SK-N-SH treated with all-trans-retinoic acid at 6 μM for 48 hours (cell line): ENCODE measurements around the gene CLCN7.

Source experiments
- ATAC-seq: fragments of 200-7000 bp; cut with Tn5 transposase; 3 replicates; pipeline ENCODE4 v1.9.1; 2020; ENCODE audit warnings: mild to moderate bottlenecking, moderate library complexity
- ARNTL ChIP-seq: fragments of 450-650 bp; formaldehyde crosslinking; IDR thresholded peaks from 2 replicates; pipeline ENCODE4 v1.5.0; 2020; ENCODE audit warnings: low read depth, mild to moderate bottlenecking, moderate library complexity, borderline replicate concordance
- BACH2 ChIP-seq: fragments of 250-450 bp; sonication (Bioruptor Pico); IDR thresholded peaks from 2 replicates; pipeline ENCODE4 v1.9.0; 2021; ENCODE audit warnings: mild to moderate bottlenecking, borderline replicate concordance
- CSDC2 ChIP-seq: fragments of 250-450 bp; sonication (Bioruptor Pico); IDR thresholded peaks from 2 replicates; pipeline ENCODE4 v1.5.0; 2020; ENCODE audit warnings: mild to moderate bottlenecking, moderate library complexity
- ESRRG ChIP-seq: fragments of 250-450 bp; sonication (Bioruptor Pico); IDR thresholded peaks from 2 replicates; pipeline ENCODE4 v1.6.1; 2021; ENCODE audit warnings: mild to moderate bottlenecking
- GLIS3 ChIP-seq: fragments of 250-450 bp; sonication (Bioruptor Pico); IDR thresholded peaks from 2 replicates; pipeline ENCODE4 v1.5.0; 2020; ENCODE audit warnings: mild to moderate bottlenecking, moderate library complexity
- ISL1 ChIP-seq: fragments of 250-450 bp; sonication (Bioruptor Pico); IDR thresholded peaks from 2 replicates; pipeline ENCODE4 v2.1.2; 2022; ENCODE audit warnings: mild to moderate bottlenecking, moderate library complexity
- OSR1 ChIP-seq: fragments of 250-450 bp; sonication (Bioruptor Pico); IDR thresholded peaks from 2 replicates; pipeline ENCODE4 v1.8.0; 2022; ENCODE audit warnings: moderate library complexity, mild to moderate bottlenecking, inconsistent platforms
- PPARA ChIP-seq: fragments of 250-450 bp; sonication (Bioruptor Pico); IDR thresholded peaks from 2 replicates; pipeline ENCODE4 v1.5.0; 2020; ENCODE audit warnings: mild to moderate bottlenecking, borderline replicate concordance
- RARB ChIP-seq: fragments of 250-450 bp; sonication (Bioruptor Pico); IDR thresholded peaks from 2 replicates; pipeline ENCODE4 v1.8.0; 2021; ENCODE audit warnings: mild to moderate bottlenecking, moderate library complexity
- SNAI2 ChIP-seq: fragments of 250-450 bp; sonication (Bioruptor Pico); IDR thresholded peaks from 2 replicates; pipeline ENCODE4 v1.5.0; 2020; ENCODE audit warnings: mild to moderate bottlenecking, moderate library complexity
- TCF4 ChIP-seq: fragments of 250-450 bp; sonication (Bioruptor Pico); IDR thresholded peaks from 2 replicates; pipeline ENCODE4 v1.8.0; 2021; ENCODE audit warnings: mild to moderate bottlenecking, moderate library complexity, borderline replicate concordance
- TOX ChIP-seq: fragments of 250-450 bp; sonication (Bioruptor Pico); IDR thresholded peaks from 2 replicates; pipeline ENCODE4 v1.8.0; 2021; ENCODE audit warnings: mild to moderate bottlenecking, moderate library complexity, borderline replicate concordance
- ZC3H10 ChIP-seq: fragments of 250-450 bp; sonication (Bioruptor Pico); IDR thresholded peaks from 2 replicates; pipeline ENCODE4 v1.5.1; 2021; ENCODE audit warnings: mild to moderate bottlenecking, moderate library complexity
- ZFP3 ChIP-seq: fragments of 250-450 bp; sonication (Bioruptor Pico); IDR thresholded peaks from 2 replicates; pipeline ENCODE4 v1.5.0; 2020; ENCODE audit warnings: mild to moderate bottlenecking, moderate library complexity
- ZFP30 ChIP-seq: fragments of 450-650 bp; formaldehyde crosslinking; IDR thresholded peaks from 2 replicates; pipeline ENCODE4 v1.5.0; 2022; ENCODE audit warnings: mild to moderate bottlenecking, moderate library complexity
- ZNF565 ChIP-seq: fragments of 450-650 bp; formaldehyde crosslinking; conservative IDR thresholded peaks from 2 replicates; pipeline ENCODE4 v1.5.0; 2020; ENCODE audit warnings: low read depth, mild to moderate bottlenecking, moderate library complexity
- ZNF70 ChIP-seq: fragments of 450-650 bp; formaldehyde crosslinking; IDR thresholded peaks from 2 replicates; pipeline ENCODE4 v1.5.0; 2020; ENCODE audit warnings: mild to moderate bottlenecking, moderate library complexity
- ZNF8 ChIP-seq: fragments of 450-650 bp; formaldehyde crosslinking; IDR thresholded peaks from 2 replicates; pipeline ENCODE4 v1.5.0; 2020; ENCODE audit warnings: mild to moderate bottlenecking, moderate library complexity
- TF ChIP-seq, protein P1 (sequence below): fragments of 250-450 bp; sonication (Bioruptor Pico); IDR thresholded peaks from 2 replicates; pipeline ENCODE4 v1.5.1; 2021; ENCODE audit warnings: mild to moderate bottlenecking, moderate library complexity
- TF ChIP-seq, protein P2 (sequence below): fragments of 250-450 bp; sonication (Bioruptor Pico); IDR thresholded peaks from 2 replicates; pipeline ENCODE4 v1.8.0; 2021; ENCODE audit warnings: low read depth, mild to moderate bottlenecking, moderate library complexity, borderline replicate concordance
- TF ChIP-seq, protein P3 (sequence below): fragments of 250-450 bp; sonication (Bioruptor Pico); IDR thresholded peaks from 2 replicates; pipeline ENCODE4 v1.5.1; 2020; ENCODE audit warnings: low read depth, mild to moderate bottlenecking, moderate library complexity
- TF ChIP-seq, protein P4 (sequence below): fragments of 250-450 bp; sonication (Bioruptor Pico); IDR thresholded peaks from 2 replicates; pipeline ENCODE4 v1.8.0; 2020; ENCODE audit warnings: mild to moderate bottlenecking, moderate library complexity, borderline replicate concordance

CLCN7 gene

DNA sequence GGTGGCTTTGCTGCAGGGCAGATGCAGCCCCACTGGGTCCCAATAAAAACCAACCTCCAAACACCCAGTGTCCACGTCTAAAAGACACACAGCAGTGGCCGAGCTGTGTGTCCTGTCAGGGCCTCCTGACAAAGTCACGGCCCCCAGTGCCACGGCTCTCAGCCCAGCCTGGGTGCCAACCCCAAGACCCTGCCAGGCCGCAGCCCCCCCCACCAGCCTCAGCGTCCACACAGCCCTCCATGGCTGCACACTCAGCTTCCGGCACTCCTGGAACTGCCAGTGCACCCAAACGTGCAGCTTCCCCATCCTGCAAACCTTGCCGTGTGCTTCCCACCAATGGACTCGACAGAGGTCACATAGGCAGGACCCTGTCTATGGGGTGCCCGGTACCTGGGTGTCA, 26.9 kb downstream of the CLCN7 start:
- ATAC-seq: no peak
- no peak for TF ChIP-seq GLIS3 (CRISPR knock-in tag)
- no peak for TF ChIP-seq PPARA (CRISPR knock-in tag)
- TF ChIP-seq TOX (CRISPR knock-in tag): no peak
- no peak for TF ChIP-seq ESRRG
- TF ChIP-seq ZNF70: no peak
- TF ChIP-seq OSR1: no peak
- TF ChIP-seq CSDC2 (CRISPR knock-in tag): no peak
- TF ChIP-seq, protein P1, sequence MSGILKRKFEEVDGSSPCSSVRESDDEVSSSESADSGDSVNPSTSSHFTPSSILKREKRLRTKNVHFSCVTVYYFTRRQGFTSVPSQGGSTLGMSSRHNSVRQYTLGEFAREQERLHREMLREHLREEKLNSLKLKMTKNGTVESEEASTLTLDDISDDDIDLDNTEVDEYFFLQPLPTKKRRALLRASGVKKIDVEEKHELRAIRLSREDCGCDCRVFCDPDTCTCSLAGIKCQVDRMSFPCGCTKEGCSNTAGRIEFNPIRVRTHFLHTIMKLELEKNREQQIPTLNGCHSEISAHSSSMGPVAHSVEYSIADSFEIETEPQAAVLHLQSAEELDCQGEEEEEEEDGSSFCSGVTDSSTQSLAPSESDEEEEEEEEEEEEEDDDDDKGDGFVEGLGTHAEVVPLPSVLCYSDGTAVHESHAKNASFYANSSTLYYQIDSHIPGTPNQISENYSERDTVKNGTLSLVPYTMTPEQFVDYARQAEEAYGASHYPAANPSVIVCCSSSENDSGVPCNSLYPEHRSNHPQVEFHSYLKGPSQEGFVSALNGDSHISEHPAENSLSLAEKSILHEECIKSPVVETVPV (CRISPR knock-in tag): no peak
- TF ChIP-seq, protein P2, sequence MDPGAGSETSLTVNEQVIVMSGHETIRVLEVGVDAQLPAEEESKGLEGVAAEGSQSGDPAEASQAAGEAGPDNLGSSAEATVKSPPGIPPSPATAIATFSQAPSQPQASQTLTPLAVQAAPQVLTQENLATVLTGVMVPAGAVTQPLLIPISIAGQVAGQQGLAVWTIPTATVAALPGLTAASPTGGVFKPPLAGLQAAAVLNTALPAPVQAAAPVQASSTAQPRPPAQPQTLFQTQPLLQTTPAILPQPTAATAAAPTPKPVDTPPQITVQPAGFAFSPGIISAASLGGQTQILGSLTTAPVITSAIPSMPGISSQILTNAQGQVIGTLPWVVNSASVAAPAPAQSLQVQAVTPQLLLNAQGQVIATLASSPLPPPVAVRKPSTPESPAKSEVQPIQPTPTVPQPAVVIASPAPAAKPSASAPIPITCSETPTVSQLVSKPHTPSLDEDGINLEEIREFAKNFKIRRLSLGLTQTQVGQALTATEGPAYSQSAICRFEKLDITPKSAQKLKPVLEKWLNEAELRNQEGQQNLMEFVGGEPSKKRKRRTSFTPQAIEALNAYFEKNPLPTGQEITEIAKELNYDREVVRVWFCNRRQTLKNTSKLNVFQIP (CRISPR knock-in tag): no peak
- TF ChIP-seq, protein P3, sequence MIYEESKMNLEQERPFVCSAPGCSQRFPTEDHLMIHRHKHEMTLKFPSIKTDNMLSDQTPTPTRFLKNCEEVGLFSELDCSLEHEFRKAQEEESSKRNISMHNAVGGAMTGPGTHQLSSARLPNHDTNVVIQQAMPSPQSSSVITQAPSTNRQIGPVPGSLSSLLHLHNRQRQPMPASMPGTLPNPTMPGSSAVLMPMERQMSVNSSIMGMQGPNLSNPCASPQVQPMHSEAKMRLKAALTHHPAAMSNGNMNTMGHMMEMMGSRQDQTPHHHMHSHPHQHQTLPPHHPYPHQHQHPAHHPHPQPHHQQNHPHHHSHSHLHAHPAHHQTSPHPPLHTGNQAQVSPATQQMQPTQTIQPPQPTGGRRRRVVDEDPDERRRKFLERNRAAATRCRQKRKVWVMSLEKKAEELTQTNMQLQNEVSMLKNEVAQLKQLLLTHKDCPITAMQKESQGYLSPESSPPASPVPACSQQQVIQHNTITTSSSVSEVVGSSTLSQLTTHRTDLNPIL (CRISPR knock-in tag): no peak
- no peak for TF ChIP-seq ARNTL
- TF ChIP-seq, protein P4, sequence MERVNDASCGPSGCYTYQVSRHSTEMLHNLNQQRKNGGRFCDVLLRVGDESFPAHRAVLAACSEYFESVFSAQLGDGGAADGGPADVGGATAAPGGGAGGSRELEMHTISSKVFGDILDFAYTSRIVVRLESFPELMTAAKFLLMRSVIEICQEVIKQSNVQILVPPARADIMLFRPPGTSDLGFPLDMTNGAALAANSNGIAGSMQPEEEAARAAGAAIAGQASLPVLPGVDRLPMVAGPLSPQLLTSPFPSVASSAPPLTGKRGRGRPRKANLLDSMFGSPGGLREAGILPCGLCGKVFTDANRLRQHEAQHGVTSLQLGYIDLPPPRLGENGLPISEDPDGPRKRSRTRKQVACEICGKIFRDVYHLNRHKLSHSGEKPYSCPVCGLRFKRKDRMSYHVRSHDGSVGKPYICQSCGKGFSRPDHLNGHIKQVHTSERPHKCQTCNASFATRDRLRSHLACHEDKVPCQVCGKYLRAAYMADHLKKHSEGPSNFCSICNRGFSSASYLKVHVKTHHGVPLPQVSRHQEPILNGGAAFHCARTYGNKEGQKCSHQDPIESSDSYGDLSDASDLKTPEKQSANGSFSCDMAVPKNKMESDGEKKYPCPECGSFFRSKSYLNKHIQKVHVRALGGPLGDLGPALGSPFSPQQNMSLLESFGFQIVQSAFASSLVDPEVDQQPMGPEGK (CRISPR knock-in tag): no peak
- TF ChIP-seq SNAI2: no peak
- no peak for TF ChIP-seq BACH2 (CRISPR knock-in tag)
- TF ChIP-seq ISL1 (CRISPR knock-in tag): no peak
- no peak for TF ChIP-seq ZNF565 (CRISPR knock-in tag)
- TF ChIP-seq, all 23 proteins: peak for 0

DNA sequence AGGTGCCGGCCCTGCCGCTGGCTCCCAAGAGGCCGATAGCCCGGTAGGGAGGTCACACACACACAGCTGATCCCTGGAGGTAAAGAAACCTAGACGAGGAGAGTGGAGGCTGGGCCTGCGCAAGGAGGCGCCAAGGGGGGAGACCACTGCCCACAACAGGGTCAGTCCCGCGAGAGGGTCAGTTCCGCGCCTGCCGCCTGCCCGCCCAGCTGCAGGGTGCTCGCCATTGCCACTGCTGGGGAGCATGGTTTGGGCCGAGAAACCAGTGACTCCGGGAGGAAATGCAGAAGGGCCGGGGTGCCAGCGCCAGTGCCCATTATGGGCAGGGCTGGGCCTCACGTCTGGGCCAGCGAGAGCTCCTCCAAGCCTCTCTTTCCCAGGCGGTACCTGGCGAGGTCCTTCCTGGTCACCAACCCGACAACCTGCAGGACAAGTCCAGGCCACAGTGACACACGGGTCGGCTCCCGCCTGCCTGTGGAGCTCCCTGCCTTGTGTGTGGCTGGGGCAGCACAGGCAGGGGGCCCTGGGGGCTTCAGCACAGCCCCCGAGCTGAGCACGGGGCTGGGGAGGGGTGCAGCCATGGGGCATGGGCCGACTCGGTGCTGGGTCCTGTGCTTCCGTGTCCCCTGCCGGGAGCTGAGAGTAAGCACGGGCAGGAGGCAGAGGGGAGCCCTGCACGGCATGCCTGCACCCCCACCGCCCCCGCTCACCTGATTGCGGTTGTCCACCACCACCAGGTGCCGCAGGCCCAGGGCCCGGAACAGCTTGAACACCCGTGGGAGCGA, 28.3 kb downstream of the CLCN7 start:
- no peak for ATAC-seq
- no peak for TF ChIP-seq ZNF8 (CRISPR knock-in tag)
- TF ChIP-seq, protein P3 (CRISPR knock-in tag): no peak
- no peak for TF ChIP-seq TOX (CRISPR knock-in tag)
- TF ChIP-seq ZC3H10: no peak
- no peak for TF ChIP-seq TCF4

DNA sequence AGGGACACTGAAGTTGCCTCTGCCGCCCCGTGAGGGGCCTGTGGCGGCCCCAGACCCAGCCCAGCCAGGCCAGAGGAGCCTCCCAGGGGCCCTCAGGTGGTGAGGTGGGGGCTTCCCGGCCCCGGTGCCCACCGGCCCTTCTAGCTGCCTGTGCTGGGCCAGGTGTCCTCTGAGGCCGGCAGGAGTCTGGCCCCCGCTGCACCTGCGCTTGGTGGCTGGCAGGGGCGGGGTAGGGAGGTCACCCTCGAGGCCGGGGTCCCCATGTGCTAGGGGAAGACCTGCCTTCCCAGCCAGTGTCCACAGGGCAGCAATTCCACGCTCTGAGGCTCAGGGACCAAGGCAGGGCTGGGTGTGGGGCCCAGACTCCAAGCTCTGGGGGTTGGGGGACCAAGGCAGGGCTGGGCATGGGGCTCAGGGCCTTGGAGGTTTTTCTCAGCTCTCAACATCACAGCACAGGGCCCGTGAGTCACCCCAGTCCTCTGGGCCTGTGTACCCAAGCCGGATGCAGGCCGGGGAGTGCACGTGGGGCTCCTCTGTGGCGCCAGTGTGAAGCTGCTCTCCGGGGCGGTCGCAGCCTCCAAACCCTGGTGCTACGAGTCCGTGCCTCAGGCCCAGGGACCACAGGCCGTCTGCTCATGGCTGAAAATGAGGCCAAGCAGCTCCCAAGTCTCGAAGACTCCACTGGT, 29.2 kb downstream of the CLCN7 start:
- no peak for ATAC-seq
- TF ChIP-seq ZC3H10: no peak
- TF ChIP-seq ZFP30 (CRISPR knock-in tag): no peak
- TF ChIP-seq RARB (CRISPR knock-in tag): no peak
- TF ChIP-seq ISL1 (CRISPR knock-in tag): no peak
- no peak for TF ChIP-seq ZFP3 (CRISPR knock-in tag)
- TF ChIP-seq ZNF70: no peak
- TF ChIP-seq, protein P2 (CRISPR knock-in tag): no peak
- no peak for TF ChIP-seq GLIS3 (CRISPR knock-in tag)
- no peak for TF ChIP-seq CSDC2 (CRISPR knock-in tag)
- TF ChIP-seq TCF4: no peak
- no peak for TF ChIP-seq PPARA (CRISPR knock-in tag)
- TF ChIP-seq ZNF565 (CRISPR knock-in tag): no peak
- no peak for TF ChIP-seq OSR1
- TF ChIP-seq, protein P4 (CRISPR knock-in tag): no peak
- TF ChIP-seq ZNF8 (CRISPR knock-in tag): no peak
- no peak for TF ChIP-seq ARNTL
- TF ChIP-seq, protein P3 (CRISPR knock-in tag): no peak
- TF ChIP-seq BACH2 (CRISPR knock-in tag): no peak
